Measurements from ENCODE around the gene DOCK4. TPM values are rescaled to one million over a fixed set of nuclear protein-coding genes. Genes with fewer than 3 reads are reported as not detected.

The DOCK4 gene
- total RNA-seq, 1 experiment from 2014 or later: 4.9 TPM

DNA sequence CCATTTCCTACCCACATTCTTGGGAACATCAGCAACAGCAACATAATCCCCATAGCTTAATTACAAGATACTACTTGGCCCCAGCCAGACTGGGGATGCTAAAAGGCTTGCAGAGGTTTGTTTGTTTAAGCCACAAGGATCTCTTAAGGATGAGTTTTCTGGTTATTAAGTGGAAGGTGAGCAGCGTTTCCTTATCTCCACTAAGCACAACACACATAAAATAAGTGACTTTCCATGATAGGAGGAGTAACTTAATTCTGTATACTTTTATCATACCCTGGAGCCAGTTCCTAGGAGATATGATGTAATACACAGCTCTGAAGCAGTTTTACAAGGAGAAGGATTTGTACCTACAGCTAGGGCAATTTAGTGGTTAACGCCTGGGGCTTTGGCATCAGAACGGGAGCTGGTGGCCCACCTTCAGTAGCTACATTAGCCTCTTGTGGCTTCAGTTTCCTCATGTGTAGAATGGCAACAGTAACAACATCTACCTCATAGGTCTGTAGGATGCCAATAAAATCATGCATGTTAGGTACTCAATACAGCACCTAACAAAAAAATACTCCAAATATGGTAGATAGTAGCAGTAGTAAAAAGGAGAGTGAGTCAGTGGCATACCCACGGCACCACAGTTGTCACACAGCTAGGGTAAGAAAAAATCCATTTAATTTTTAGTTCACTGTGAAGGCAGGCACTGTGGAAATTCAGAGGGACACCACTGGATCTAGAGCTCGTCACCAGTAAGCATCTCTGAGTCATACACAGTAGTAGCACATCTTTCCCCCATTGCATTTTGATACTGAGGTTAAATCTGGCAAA, 55.2 kb downstream of the DOCK4 start:
- Histone ChIP-seq H2BK20ac (ENCODE audit: low read depth, low read length, poor library complexity, severe bottlenecking) (no peak overlapping the region), H2AFZ (ENCODE audit: low read length) (no peak overlapping the region), H2AK5ac (ENCODE audit: insufficient read length, low read length) (no peak overlapping the region), H3K27ac (ENCODE audit: insufficient read length, low read depth, low read length) (no peak overlapping the region), H3K18ac (ENCODE audit: insufficient read length, low read depth, low read length) (no peak overlapping the region), H3K14ac (ENCODE audit: insufficient read depth, low read length) (no peak overlapping the region), H3K4me2 (ENCODE audit: insufficient read depth, insufficient read length, low read length) (no peak overlapping the region), H3K27me3 (ENCODE audit: insufficient read depth, low read length) (no peaks in the 10 kb centered on the region), H2BK120ac (ENCODE audit: low read depth, low read length, poor library complexity, severe bottlenecking) (no peak overlapping the region), H2BK15ac (ENCODE audit: low read depth, low read length) (no peak overlapping the region), H4K20me1 (ENCODE audit: control insufficient read depth, insufficient read depth, insufficient read length) (no peaks in the 10 kb centered on the region), H3K79me2 (ENCODE audit: insufficient read depth, low read length) (no peaks in the 10 kb centered on the region; the same call in 1 of the 2 replicates), H2BK5ac (ENCODE audit: insufficient read length, low read length) (no peak overlapping the region), H3K23me2 (ENCODE audit: insufficient read length, low read depth, low read length, poor library complexity, severe bottlenecking) (no peaks in the 10 kb centered on the region), H3K4ac (ENCODE audit: low read depth, low read length) (no peak overlapping the region), H3K23ac (ENCODE audit: insufficient read length, low read depth, low read length) (no peak overlapping the region), H3K56ac (ENCODE audit: insufficient read length, low read depth, low read length) (no peak overlapping the region), H3K9me3 (ENCODE audit: control insufficient read depth, low read depth, low read length) (no peaks in the 10 kb centered on the region), H4K8ac (replicated peaks; ENCODE audit: insufficient read length, low read depth, low read length) (no peak overlapping the region), H4K91ac (ENCODE audit: insufficient read length, low read depth, low read length) (no peak overlapping the region), H3K4me1 (ENCODE audit: insufficient read depth, low read length) (peaks cover 7% of the 10 kb centered on the region; the same call in 1 of the 2 replicates), H3K79me1 (ENCODE audit: insufficient read depth, low read depth, low read length, poor library complexity, severe bottlenecking) (no peaks in the 10 kb centered on the region), H4K5ac (ENCODE audit: insufficient read length, low read depth, low read length) (no peak overlapping the region), H3K9ac (ENCODE audit: extremely low read depth, insufficient read length, low read length) (no peak overlapping the region), H2BK12ac (ENCODE audit: insufficient read length, low read depth, low read length) (no peak overlapping the region), H3T11ph (ENCODE audit: low read length) (no peak overlapping the region)
- peaks cover 10 to 20% of the 10 kb centered on the region in 2 experiments for H3K4me1 Mint-ChIP-seq
- no peaks in the 10 kb centered on the region for H3K36me3 Mint-ChIP-seq (ENCODE audit: insufficient read depth in 1 of 3, low read depth in 3 of 3)
- no peak for DNase-seq
- H3K9me3 Mint-ChIP-seq: no peaks in the 10 kb centered on the region
- no peaks in the 10 kb centered on the region for H3K27me3 Mint-ChIP-seq (ENCODE audit: low read depth)
- WGBS (ENCODE audit: extremely low coverage, insufficient read length, low lambda C conversion rate): no CpG with 5 or more reads among the region's 5 CpGs
- TF ChIP-seq, protein P1, sequence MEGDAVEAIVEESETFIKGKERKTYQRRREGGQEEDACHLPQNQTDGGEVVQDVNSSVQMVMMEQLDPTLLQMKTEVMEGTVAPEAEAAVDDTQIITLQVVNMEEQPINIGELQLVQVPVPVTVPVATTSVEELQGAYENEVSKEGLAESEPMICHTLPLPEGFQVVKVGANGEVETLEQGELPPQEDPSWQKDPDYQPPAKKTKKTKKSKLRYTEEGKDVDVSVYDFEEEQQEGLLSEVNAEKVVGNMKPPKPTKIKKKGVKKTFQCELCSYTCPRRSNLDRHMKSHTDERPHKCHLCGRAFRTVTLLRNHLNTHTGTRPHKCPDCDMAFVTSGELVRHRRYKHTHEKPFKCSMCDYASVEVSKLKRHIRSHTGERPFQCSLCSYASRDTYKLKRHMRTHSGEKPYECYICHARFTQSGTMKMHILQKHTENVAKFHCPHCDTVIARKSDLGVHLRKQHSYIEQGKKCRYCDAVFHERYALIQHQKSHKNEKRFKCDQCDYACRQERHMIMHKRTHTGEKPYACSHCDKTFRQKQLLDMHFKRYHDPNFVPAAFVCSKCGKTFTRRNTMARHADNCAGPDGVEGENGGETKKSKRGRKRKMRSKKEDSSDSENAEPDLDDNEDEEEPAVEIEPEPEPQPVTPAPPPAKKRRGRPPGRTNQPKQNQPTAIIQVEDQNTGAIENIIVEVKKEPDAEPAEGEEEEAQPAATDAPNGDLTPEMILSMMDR (conservative IDR thresholded peaks at IDR 0.05): no peak
- no peak overlapping the region for H3K4me3 Mint-ChIP-seq
- no peak overlapping the region; a peak in 1 of 7 replicates for H3K27ac Mint-ChIP-seq
